HAP-1 (cell line): ENCODE results near the gene ITFG1.

Experiments
- DNase-seq, 2 experiments: peaks; one replicate each; pipeline ENCODE4 v3.0.0-alpha.2; 2016 to 2020; ENCODE audit warnings: low spot score in 2 of 2
- H3K27me3 ChIP-seq: fragments of 250-450 bp; sonication (Bioruptor Pico); 2 replicates; pipeline ENCODE4 v1.5.1; 2020; ENCODE audit warnings: low read depth, mild to moderate bottlenecking, moderate library complexity
- H3K36me3 ChIP-seq: fragments of 250-450 bp; sonication (Bioruptor Pico); replicated peaks from 2 replicates; pipeline ENCODE4 v1.5.1; 2020; ENCODE audit warnings: mild to moderate bottlenecking
- H3K4me1 ChIP-seq: fragments of 250-450 bp; sonication (Bioruptor Pico); 2 replicates; pipeline ENCODE4 v1.5.1; 2020; ENCODE audit warnings: mild to moderate bottlenecking
- H3K4me3 ChIP-seq: fragments of 250-450 bp; sonication (Bioruptor Pico); 2 replicates; pipeline ENCODE4 v1.5.1; 2020; ENCODE audit warnings: mild to moderate bottlenecking, moderate library complexity
- H3K9me3 ChIP-seq: fragments of 250-450 bp; sonication (Bioruptor Pico); 2 replicates; pipeline ENCODE4 v1.5.1; 2020; ENCODE audit warnings: mild to moderate bottlenecking, moderate library complexity
- in situ Hi-C: fragments of 300-500 bp; cut with MboI; formaldehyde crosslinking; loops from 3 replicates; pipeline ENCODE4 v1.14.3; 2020; ENCODE audit warnings: low sequenced_read_pairs, inconsistent platforms, mixed read lengths

Gene ITFG1

GRCh38 chr16:47129755-47130435, 331.0 kb downstream of the ITFG1 start:
- Histone ChIP-seq H3K27me3 (no peaks in the 10 kb centered on the region), H3K4me1 (peaks cover 4% of the 10 kb centered on the region; the same call in 1 of the 2 replicates), H3K36me3 (peaks cover 9% of the 10 kb centered on the region), H3K9me3 (no peaks in the 10 kb centered on the region), H3K4me3 (no peak overlapping the region)
- in situ Hi-C loops, result no loop called here
- DNase-seq, result no peak

- DNase-seq, result no peak
- Histone ChIP-seq H3K9me3 (no peaks in the 10 kb centered on the region), H3K4me1 (peaks cover 4% of the 10 kb centered on the region; the same call in 1 of the 2 replicates), H3K36me3 (peaks cover 9% of the 10 kb centered on the region), H3K27me3 (no peaks in the 10 kb centered on the region), H3K4me3 (no peak overlapping the region)
- in situ Hi-C loops, result no loop called here
Measured at GRCh38 chr16:47127541-47127940, 333.3 kb downstream of the ITFG1 start.

GRCh38 chr16:47125757-47126156, 335.1 kb downstream of the ITFG1 start:
- H3K4me1 ChIP-seq, result peaks cover 4% of the 10 kb centered on the region; the same call in 1 of the 2 replicates
- in situ Hi-C loops, result no loop called here
- H3K9me3 ChIP-seq, result no peaks in the 10 kb centered on the region
- H3K36me3 ChIP-seq, result peaks cover 15% of the 10 kb centered on the region
- H3K4me3 ChIP-seq, result no peak overlapping the region
- no peak for DNase-seq
- no peaks in the 10 kb centered on the region for H3K27me3 ChIP-seq

- peaks cover 15% of the 10 kb centered on the region for H3K36me3 ChIP-seq
- DNase-seq, result no peak
- H3K27me3 ChIP-seq, result no peaks in the 10 kb centered on the region
- no peak overlapping the region for H3K4me3 ChIP-seq
- no peaks in the 10 kb centered on the region for H3K9me3 ChIP-seq
- in situ Hi-C loops, result no loop called here
- H3K4me1 ChIP-seq, result no peaks in the 10 kb centered on the region
Measured at GRCh38 chr16:47113130-47113529, 347.7 kb downstream of the ITFG1 start.

GRCh38 chr16:47110939-47111338, 349.9 kb downstream of the ITFG1 start:
- H3K36me3 ChIP-seq, result peaks cover 27% of the 10 kb centered on the region
- H3K9me3 ChIP-seq, result no peaks in the 10 kb centered on the region
- no peak overlapping the region for H3K4me3 ChIP-seq
- no peaks in the 10 kb centered on the region for H3K4me1 ChIP-seq
- in situ Hi-C loops, result no loop called here
- DNase-seq, result no peak
- H3K27me3 ChIP-seq, result no peaks in the 10 kb centered on the region

GRCh38 chr16:47109361-47109760, 351.5 kb downstream of the ITFG1 start:
- in situ Hi-C loops, result no loop called here
- peaks cover 30% of the 10 kb centered on the region for H3K36me3 ChIP-seq

More at GRCh38 chr16:47109361-47109760, 351.5 kb downstream of the ITFG1 start:
- no peaks in the 10 kb centered on the region for H3K27me3 ChIP-seq
- no peak for DNase-seq
- no peaks in the 10 kb centered on the region for H3K4me1 ChIP-seq
- no peak overlapping the region for H3K4me3 ChIP-seq
- H3K9me3 ChIP-seq, result no peaks in the 10 kb centered on the region
